ENCODE measurements around the gene LMBR1.
"Not testable (repeated sequence)": the region's sequence is repeated elsewhere in the genome, so short reads cannot be mapped to it uniquely, and the experiment has no call there.

Gene LMBR1

DNA sequence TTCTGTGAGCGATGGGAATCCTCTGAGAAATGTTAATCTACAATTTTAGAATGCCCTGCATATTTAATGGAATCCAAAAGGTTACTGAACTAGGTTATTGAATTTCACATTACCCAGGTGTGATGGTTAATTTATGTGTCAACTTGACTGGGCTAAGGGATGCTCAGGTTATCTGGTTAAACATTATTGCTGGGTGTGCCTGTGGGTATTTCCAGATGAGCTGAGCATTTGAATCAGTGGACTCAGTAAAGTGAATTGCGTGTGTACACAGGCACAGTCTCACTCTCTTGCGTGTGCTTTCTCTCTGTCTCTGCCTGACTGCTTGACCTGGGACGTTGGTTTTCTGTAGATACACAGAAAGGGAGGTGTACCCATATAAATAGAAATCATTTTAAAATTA lies 230.7 kb downstream of the LMBR1 start:
- in situ Hi-C loops (cut with MboI; ENCODE audit: low sequenced_read_pairs) = no loop called here

DNA sequence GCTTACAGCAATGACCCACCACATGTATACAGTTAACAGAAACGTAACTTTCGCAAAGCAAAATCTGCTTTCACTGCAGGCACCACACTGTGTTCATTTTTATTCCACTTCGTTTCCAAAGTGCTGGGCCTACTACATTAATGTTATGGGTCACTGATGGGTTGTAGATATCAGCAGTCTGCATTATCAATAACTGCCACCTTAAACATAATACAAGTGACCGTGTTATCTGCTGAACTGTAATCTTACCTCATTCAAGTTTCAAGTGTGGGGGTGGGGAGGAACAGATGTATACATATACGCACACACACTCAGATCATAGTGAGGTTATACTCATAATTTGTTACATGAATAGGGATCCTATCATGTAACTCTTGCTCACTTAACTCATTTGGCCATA lies 231.3 kb downstream of the LMBR1 start:
- in situ Hi-C loops (cut with MboI; ENCODE audit: low sequenced_read_pairs) = no loop called here

DNA sequence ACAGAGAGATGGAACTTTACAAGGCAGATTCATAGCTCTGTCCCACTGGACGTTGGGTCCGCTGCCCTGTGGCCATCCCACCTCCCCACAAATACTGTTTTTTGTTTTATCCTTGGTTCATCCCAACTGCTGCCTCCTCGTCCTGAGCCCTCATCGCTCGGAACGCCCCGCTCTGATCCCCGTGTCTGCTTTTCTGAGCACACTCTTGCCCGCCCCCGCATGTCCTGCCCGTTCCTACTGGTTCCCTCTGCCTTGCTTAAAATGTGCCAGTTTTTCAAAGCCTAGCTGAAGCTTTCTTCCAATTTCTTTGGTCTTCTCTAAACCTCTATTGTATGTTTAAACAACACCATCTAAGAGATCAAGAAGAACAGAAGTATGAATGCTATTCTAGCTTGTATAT lies 233.0 kb downstream of the LMBR1 start:
- in situ Hi-C loops (cut with MboI; ENCODE audit: low sequenced_read_pairs) = no loop called here

DNA sequence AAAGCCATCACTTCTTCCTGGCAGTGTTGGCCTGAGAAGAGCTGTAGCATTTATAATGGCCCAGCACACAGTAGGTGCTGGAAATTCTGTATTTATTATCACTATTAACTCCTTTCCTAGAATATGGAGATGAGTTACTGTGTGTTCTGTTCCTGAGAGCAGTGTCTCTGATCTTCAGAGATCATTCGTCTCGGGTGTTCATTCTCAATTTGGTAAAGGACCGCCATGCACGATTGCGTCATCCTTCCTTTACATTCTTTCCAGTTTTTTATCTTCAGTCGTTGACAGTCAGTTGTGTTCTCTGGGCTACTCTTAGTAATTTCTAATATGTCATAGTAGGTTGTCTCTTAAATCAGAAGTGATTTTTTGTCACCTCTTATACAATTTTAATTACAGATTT lies 233.8 kb downstream of the LMBR1 start:
- in situ Hi-C loops (cut with MboI; ENCODE audit: low sequenced_read_pairs) = no loop called here

DNA sequence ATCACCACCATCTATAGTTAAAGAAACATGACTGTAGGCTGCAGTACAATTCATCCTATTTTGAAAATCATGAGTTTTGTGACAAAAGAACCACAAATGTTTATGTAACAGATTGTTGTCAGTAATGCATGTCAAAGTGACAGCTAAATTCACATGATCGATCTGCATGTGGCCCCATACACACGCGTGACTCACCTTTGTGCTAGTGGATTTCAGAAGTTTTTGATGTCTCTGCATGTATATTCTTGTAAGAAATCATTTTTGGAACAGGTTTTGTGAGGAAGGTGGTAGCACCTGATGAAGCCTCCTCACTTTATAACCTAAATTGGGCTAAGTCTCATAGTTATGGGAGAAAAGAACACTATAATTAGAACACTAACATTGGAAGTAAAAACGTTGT lies 235.3 kb downstream of the LMBR1 start:
- in situ Hi-C loops (cut with MboI; ENCODE audit: low sequenced_read_pairs) = no loop called here

DNA sequence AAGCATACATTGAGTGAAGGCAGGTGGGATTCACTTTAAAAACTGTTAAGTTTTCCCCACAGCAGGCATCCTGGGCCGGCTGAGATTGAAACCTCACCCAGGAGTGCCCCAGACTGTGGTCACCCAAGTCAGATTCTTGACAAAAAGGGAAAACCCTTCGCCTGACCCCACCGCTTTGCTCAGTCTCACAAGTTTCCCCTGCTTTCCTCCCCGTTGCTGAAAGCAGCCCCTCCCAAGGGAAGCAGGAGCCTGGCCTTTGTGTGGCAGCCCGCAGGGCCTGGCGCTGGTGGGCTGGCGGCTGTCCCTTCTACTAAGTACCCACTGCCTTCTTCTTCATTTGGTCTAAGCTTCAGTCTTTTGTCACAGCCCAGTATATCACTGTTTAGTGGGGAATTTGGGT lies 236.4 kb downstream of the LMBR1 start:
- in situ Hi-C loops (cut with MboI; ENCODE audit: low sequenced_read_pairs) = no loop called here

DNA sequence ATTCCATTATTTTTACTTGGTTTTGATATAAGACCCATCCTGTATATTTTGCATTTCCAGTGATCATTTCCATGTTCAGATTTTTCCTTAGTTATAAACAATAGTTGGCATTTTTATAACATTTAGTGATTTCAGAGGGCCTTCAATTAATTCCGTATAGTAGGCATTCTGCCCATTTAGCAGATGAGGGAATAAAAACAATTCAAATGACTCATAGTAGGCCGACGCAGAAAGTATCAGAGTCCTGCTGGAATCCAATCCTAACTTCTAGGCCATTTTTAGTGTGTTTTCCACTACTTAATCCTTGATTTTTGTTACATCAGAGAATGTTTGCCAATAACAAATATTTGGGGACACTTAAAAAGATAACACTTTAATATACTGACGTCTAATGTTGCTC lies 237.0 kb downstream of the LMBR1 start:
- in situ Hi-C loops (cut with MboI; ENCODE audit: low sequenced_read_pairs) = no loop called here

DNA sequence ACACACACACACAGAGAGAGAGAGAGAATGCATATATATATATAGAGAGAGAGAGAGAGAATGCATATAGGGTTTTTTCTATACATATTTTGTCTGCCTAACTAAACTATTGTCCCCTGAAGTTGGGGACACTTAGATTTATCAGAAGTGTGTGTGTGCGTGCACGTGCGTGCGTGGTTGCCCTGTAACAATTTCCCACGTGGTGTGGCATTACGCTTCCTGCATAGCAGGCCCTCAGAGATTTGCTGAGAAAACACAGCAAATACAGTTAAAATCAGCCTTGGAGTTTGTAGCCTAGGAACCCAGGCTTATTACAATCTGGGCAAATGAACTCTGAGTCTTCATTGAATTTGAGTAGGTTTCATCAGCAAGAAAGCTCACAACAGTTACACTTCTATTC lies 237.7 kb downstream of the LMBR1 start:
- in situ Hi-C loops (cut with MboI; ENCODE audit: low sequenced_read_pairs) = no loop called here

DNA sequence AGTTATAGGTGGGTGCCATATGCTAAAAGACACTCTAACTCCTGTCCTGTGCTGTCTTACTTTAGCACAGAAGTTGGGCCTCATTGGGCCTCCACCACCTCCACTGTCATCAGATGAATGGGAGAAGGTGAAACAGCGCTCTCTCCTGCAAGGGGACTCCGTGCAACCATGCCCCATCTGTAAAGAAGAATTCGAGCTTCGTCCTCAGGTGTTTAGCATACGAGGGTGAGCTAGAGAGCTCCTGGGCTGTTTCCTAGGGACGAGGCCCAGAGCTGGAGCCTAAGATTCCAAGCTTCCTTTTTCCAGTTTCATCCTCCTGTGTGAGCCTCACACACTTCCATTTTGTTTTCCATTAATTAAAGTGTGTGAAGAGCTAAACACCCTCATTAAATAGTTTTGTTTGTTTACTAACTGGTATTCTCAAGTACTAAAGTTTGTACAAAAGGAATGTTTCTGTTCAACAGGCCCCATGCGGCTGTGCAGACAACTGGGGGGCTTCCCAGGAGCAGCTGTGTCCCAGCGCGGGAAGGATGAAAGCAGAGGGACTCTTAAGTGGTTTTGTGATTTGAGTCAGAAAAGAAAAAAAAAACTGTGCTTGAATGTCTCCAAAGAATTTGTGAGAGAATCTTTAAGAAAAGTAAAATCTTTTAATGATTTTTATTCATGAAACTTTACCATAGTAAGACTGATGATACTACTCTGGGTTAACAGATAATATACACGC lies 238.3 kb downstream of the LMBR1 start:
- in situ Hi-C loops (cut with MboI; ENCODE audit: low sequenced_read_pairs) = no loop called here

DNA sequence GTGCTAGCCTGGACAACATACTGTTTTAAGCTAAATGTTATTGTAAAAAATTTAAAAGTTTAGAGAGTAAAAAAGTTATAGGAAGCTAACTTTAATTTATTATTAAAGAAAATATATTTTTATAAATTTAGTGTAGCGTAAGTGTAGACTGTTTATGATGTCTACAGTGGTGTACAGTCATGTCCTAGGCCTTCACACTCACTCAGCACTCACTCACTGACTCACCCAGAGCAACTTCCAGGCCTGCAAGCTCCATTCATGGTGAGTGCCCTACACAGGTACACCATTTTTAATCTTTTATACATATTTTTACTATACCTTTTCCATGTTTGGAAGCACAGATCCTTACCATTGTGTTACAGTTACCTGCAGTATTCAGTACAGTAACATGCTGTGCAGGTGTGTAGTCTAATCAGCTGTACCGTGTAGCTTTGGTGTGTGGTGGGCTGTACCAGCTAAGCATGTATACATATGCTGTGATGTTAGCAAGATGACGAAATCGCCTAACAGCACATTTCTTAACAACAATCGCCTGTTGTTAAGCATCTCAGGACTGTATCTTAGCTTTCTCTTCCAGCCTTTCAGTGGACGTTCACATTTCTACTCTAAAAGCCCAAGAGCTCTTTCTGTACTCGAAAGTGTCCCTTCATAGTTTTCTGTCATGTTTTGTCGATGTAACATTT lies 240.0 kb downstream of the LMBR1 start:
- in situ Hi-C loops (cut with MboI; ENCODE audit: low sequenced_read_pairs) = no loop called here

DNA sequence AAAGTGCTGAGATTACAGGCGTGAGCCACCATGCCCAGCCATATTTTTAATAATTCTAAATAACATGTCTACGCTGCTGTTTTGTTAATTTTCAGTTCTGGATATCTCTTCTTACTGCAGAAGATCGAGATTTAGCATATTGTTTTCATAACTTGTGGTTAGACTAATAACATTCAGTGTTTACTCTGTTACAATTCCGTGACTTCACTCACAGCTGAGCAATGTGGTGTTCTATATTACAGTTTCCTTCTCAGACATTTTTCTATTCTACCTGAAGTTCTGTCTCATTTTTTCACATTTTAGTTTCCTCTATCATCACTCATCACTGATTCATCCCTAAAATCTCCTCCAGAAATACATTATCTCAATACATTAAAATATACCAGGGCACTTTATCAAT lies 241.5 kb downstream of the LMBR1 start:
- in situ Hi-C loops (cut with MboI; ENCODE audit: low sequenced_read_pairs) = no loop called here

DNA sequence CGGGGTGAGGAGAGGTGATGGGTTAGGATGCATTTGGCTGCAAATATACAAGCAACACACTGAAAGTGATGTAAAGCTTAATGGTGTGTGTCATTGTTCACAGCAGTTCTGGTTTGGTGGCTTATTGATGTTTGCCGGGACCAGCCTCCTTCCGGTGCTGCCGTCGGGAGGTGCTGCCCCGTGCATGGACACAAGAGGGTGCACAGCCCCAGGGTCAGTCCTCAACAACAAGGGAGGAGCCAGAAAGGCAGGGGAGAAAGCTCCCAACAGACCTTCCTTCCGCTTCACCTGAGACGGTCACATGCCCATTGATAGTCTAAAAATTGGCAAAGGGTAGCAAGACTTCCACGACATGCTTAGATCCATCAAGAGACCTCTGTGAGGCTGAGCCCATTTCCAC lies 242.9 kb downstream of the LMBR1 start:
- in situ Hi-C loops (cut with MboI; ENCODE audit: low sequenced_read_pairs) = no loop called here

DNA sequence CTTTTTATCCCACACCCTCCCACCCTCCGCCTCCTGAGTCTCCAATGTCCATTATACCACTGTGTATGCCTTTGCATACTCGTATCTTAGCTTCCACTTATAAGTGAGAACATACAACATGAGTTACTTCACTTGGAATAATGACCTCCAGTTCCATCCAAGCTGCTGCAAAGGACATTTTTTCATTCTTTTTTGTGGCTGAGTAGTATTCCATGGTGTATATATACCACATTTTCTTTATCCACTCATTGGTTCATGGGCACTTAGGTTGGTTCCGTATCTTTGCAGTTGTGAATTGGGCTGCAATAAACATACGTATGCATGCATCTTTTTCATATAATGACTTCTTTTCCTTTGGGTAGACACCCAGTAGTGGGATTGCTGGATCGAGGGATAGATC lies 245.7 kb downstream of the LMBR1 start:
- in situ Hi-C loops (cut with MboI; ENCODE audit: low sequenced_read_pairs) = not testable (repeated sequence)

DNA sequence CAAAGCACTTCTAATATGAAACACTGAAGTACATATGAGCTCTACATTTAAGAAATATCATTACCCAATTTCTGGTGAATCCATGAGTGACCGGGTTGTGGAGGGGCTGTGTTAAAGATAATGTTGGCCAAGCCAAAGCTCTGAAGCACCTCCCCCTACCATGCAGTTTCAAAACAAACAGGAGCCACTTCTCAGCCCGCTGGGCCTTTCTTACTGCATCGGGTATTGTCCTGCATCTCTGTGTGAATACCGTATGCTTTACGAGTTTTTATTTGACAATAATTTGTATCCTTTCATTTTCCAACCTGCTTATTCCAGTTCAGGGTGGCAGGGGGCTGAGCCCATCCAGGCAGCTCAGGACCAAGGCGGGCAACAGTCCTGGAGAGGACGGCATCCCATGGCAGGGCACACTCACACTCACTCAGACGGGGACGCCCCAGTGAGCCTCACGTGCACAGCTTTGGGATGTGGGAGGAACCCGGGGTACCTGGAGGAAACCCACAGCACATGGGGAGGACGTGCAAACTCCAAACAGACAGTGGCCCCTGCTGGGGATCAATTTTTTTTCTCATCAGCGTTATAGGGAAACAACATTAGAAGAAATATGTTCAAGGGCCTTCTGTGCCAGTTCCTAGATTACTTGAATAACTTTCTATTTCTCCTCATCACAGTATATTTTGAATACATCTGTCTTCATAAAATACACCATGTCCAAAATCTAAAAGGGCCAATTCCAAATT lies 250.5 kb downstream of the LMBR1 start:
- in situ Hi-C loops (cut with MboI; ENCODE audit: low sequenced_read_pairs) = no loop called here

DNA sequence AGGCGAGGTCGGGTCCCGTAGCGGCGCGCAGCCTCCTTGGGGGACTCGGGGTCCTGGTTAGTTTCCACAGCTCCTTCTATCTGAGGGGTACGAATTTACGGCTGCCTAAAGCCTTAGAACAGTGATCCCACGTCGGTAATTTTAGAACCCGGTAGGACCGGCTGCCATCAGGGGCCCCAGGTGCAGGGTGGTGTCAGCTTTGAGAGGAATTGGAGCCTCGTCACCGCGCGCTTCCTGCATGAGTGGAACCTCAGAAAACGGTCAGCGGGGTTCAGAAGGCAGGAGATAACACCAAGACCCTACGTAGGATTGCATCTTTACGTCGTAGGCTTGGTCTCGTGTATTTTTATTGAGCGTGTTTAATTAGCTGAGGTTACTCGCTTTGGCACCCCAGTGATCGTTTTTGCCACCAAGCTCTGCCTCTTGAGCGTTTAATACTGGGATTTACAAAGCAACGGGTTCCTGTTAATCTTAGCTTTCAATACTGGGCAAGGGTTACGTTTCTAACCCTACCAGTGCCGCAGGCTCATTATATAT lies 252.0 kb downstream of the LMBR1 start:
- in situ Hi-C loops (cut with MboI; ENCODE audit: low sequenced_read_pairs) = no loop called here

DNA sequence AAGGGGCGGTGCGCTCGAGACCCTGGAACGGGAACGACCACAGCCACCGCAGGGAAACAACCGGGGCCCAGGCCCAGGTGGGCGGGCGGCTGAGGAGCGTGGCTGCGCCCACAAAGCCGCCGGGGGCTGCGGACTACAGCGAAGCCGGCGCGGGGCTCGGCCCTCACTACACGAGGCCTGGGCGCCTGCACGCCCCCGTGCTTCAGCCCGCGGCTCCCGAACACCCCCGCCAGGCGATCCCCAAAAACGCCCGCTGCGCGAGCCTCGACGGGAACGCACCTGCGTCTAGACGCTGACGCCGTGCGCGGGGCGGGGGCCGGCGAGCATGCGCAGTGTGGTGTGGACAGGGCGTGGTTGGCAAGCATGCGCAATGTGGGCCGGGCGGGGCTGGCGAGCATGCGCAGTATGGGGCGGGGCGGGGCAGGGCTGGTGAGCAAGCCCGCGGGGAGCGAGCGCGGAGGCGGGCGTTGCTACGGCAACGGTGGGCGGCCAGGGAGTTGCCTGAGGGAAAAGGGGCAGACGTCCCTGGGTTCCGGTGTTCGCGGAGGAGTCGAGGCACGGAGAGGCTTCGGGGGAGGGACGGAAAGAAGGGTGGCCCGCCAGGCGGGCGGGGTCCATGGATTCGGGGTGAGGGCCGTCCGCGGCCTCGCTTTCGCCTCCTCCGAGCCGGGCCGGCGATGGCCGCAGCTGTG lies 252.6 kb downstream of the LMBR1 start, which contains the start of gene RNF32:
RNF32 (plus strand) TSS at position 518 of the 692 bp plus-strand sequence. CDS start 3,104 bp downstream, outside the sequence.
- in situ Hi-C loops (cut with MboI; ENCODE audit: low sequenced_read_pairs) = no loop called here

DNA sequence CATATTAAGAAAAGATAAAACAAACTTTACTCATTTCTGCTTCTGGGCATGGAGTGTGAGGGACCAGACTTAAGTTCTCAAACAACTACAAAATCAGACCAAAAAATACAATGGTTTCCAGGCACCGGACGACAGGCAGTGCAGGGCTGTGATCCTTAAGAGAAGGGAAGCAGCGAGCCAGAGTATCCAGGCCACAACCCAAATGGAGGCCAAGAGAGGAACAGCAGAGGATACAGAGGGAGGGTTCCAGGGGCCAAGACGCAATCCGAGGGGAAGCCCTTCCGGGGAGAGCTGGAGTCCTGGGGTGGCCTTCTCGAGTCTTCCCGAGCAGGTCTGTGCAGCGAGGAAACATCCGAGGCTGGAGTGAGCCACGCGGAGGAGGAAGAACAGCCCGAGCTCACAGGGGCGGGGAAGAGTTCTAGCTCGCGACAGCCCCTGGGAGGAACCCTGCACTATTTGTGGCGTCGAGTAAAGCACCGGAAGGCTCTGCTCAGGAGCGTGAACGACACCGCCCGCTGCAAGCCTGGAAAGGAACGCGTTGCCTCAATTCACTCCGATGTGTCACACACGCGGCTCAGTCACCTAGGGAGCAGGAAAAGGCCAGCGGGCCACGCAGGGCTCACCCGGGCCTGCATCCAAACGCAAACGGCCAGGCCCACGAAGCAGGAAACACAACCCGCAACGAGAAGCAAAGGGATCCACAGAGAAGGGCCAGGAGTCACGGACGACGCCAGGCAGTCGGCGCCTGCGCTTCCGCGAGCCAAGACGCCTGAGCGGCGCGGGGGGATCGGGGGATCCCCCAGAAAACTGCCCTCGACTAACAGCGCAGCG lies 253.3 kb downstream of the LMBR1 start:
- in situ Hi-C loops (cut with MboI; ENCODE audit: low sequenced_read_pairs) = no loop called here

DNA sequence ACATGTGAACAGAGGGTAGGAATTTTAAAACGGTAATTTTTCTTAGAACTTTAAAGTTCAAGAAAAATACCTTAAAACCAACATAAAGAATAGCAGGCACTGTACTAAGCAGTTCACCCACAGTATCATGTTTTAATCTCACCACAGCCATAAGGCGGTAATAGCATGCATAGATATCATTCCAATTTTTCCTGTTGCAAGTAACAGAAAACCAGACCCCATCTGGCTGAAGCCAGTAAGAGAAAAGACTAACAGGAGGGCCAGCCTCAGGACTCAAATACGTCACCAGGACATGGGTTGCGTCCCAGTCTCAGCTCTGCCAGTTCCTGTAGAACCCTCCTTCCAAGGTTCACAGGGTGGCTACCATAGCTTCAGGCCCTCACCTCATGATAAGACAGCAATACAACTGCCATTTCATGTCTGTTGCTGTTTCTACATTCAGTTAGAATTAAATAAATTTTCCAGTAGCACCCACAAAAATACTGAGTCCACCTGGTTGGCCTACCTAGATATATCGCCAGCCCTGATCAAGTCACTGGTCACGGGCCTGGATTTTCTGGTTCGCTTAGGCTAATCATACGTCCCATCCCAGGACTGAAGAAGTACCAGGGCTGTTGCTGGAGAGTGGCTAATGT lies 254.4 kb downstream of the LMBR1 start:
- in situ Hi-C loops (cut with MboI; ENCODE audit: low sequenced_read_pairs) = no loop called here

DNA sequence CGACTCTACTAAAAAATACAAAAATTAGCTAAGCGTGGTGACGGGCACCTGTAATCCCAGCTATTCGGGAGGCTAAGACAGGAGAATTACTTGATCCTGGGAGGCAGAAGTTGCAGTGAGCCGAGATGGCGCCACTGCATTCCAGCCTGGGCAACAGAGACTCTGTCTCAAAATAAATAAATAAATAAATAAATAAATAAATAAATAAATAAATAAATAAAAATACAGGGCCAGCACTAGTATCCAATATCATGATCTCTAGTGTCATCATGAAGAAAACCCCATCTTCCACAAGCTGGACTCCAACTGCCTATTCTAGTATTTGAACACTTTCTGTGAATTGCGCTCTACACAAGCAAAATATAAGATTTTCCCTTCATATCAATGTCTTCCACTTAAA lies 255.9 kb downstream of the LMBR1 start:
- in situ Hi-C loops (cut with MboI; ENCODE audit: low sequenced_read_pairs) = not testable (repeated sequence)
